HL-60 (cell line): Measurements from ENCODE around the gene ITGB3.

Experiments
- CTCF ChIP-seq: IDR thresholded peaks from one replicate; pipeline ENCODE4 v1.5.1; 2011; ENCODE audit warnings: low read length, control low read depth, inconsistent platforms; ENCODE audit not compliant: insufficient read depth
- POLR2AphosphoS5 ChIP-seq: IDR thresholded peaks from 2 replicates; pipeline ENCODE4 v1.6.1; 2012; ENCODE audit warnings: low read depth
- SPI1 ChIP-seq: IDR thresholded peaks from 2 replicates; pipeline ENCODE4 v1.6.1; 2012; ENCODE audit warnings: low read depth, mild to moderate bottlenecking, borderline replicate concordance

- TF ChIP-seq CTCF: no peak
- TF ChIP-seq SPI1: no peak
- no peak for TF ChIP-seq POLR2AphosphoS5
These were observed 15.8 kb upstream of the ITGB3 start for GRCh38 chr17:47237841-47238240.
